T-helper 22 cell (primary cell): ENCODE data around the gene SVEP1.
"Not testable (repeated sequence)": the region's sequence is repeated elsewhere in the genome, so short reads cannot be mapped to it uniquely, and the experiment has no call there.

Experiments used
- DNase-seq: peaks from one replicate; pipeline ENCODE4 v3.0.0-alpha.2; 2020; ENCODE audit warnings: low read depth

SVEP1 gene

GRCh38 chr9:110578575-110579033 is 937 bp downstream of the SVEP1 start:
- no peak for DNase-seq

- no peak for DNase-seq
Observed at GRCh38 chr9:110575945-110576344, 3.6 kb downstream of the SVEP1 start.

- DNase-seq, result no peak
Observed at GRCh38 chr9:110575169-110575568, 4.4 kb downstream of the SVEP1 start.

GRCh38 chr9:110573305-110573704 is 6.2 kb downstream of the SVEP1 start:
- DNase-seq, result no peak

- DNase-seq, result no peak
Observed at GRCh38 chr9:110571801-110572483, 7.6 kb downstream of the SVEP1 start.

GRCh38 chr9:110566156-110566555 is 13.4 kb downstream of the SVEP1 start:
- no peak for DNase-seq

GRCh38 chr9:110561826-110562225 is 17.7 kb downstream of the SVEP1 start:
- DNase-seq, result no peak

- DNase-seq, result no peak
Observed at GRCh38 chr9:110559869-110560268, 19.7 kb downstream of the SVEP1 start.

GRCh38 chr9:110555551-110556331 is 23.8 kb downstream of the SVEP1 start:
- DNase-seq, result no peak

- no peak for DNase-seq
Observed at GRCh38 chr9:110546411-110546871, 33.1 kb downstream of the SVEP1 start.

GRCh38 chr9:110545705-110546104 is 33.8 kb downstream of the SVEP1 start:
- DNase-seq, result no peak

GRCh38 chr9:110543631-110544051 is 35.9 kb downstream of the SVEP1 start:
- DNase-seq, result no peak

- DNase-seq, result no peak
Observed at GRCh38 chr9:110541950-110542349, 37.6 kb downstream of the SVEP1 start.

- no peak for DNase-seq
Observed at GRCh38 chr9:110538647-110539041, 40.9 kb downstream of the SVEP1 start.

GRCh38 chr9:110537841-110538646 is 41.5 kb downstream of the SVEP1 start:
- no peak for DNase-seq

- no peak for DNase-seq
Observed at GRCh38 chr9:110536822-110537221, 42.7 kb downstream of the SVEP1 start.

- not testable (repeated sequence) for DNase-seq
Observed at GRCh38 chr9:110534162-110534561, 45.4 kb downstream of the SVEP1 start.

GRCh38 chr9:110532908-110533665 is 46.5 kb downstream of the SVEP1 start:
- no peak for DNase-seq

GRCh38 chr9:110531776-110532175 is 47.8 kb downstream of the SVEP1 start:
- no peak for DNase-seq

- not testable (repeated sequence) for DNase-seq
Observed at GRCh38 chr9:110531241-110531640, 48.3 kb downstream of the SVEP1 start.

GRCh38 chr9:110528645-110529044 is 50.9 kb downstream of the SVEP1 start:
- DNase-seq, result no peak

GRCh38 chr9:110526426-110526825 is 53.1 kb downstream of the SVEP1 start:
- no peak for DNase-seq
